ENCODE data around the gene OPCML.

The OPCML gene

DNA sequence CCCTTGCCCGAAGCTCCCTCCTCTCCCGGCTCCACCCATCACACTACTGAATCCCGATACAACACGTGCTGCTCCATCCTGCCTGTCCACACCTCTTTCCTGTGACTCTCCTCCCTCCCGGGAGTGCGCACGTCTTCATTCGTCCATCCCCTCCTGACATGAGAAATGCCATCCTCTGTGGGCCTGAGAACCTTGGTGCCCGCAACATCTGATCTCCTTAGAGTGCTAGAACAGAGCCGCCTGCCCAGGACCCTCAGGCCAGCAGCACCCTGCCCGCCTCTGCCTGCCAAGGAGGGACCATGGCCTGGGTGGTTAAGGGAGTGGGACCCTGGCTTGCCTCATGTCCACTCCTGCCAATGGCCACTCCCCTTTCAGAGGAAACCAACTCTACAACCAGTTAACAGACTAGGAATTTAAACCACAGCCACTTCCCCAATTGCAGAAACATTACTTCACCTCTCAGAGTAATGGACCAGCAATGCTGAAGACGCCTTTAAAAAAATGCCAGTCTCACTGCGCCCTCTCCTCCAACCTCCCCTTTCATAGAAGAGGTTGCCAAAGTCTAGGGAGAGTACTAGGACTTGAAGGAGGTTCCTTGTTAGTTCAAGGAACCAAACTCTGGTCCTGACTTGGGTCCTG, 466.3 kb downstream of the OPCML start:
- H3K4me1 ChIP-seq (ENCODE audit: low read depth, poor library complexity, severe bottlenecking) = no peaks in the 10 kb centered on the region
- H3K27ac ChIP-seq = no peak overlapping the region
- no peak overlapping the region for H2AFZ ChIP-seq (ENCODE audit: low read depth)
- H3K4me2 ChIP-seq = no peak overlapping the region
- H3K79me2 ChIP-seq (ENCODE audit: insufficient read depth, low read depth) = no peaks in the 10 kb centered on the region
- H3K27me3 ChIP-seq (ENCODE audit: insufficient read depth, low read depth) = no peaks in the 10 kb centered on the region
- H3K36me3 ChIP-seq (ENCODE audit: insufficient read depth) = no peaks in the 10 kb centered on the region
- no peak overlapping the region for H3K9ac ChIP-seq
- no peak overlapping the region for H3K4me3 ChIP-seq (IDR thresholded peaks at IDR 0.05; ENCODE audit: insufficient read depth, low read depth, low read length)
- no peaks in the 10 kb centered on the region for H4K20me1 ChIP-seq (ENCODE audit: insufficient read depth)
- TF ChIP-seq, protein P1, sequence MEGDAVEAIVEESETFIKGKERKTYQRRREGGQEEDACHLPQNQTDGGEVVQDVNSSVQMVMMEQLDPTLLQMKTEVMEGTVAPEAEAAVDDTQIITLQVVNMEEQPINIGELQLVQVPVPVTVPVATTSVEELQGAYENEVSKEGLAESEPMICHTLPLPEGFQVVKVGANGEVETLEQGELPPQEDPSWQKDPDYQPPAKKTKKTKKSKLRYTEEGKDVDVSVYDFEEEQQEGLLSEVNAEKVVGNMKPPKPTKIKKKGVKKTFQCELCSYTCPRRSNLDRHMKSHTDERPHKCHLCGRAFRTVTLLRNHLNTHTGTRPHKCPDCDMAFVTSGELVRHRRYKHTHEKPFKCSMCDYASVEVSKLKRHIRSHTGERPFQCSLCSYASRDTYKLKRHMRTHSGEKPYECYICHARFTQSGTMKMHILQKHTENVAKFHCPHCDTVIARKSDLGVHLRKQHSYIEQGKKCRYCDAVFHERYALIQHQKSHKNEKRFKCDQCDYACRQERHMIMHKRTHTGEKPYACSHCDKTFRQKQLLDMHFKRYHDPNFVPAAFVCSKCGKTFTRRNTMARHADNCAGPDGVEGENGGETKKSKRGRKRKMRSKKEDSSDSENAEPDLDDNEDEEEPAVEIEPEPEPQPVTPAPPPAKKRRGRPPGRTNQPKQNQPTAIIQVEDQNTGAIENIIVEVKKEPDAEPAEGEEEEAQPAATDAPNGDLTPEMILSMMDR (conservative IDR thresholded peaks at IDR 0.05; ENCODE audit: low read depth, low read length) = no peak

DNA sequence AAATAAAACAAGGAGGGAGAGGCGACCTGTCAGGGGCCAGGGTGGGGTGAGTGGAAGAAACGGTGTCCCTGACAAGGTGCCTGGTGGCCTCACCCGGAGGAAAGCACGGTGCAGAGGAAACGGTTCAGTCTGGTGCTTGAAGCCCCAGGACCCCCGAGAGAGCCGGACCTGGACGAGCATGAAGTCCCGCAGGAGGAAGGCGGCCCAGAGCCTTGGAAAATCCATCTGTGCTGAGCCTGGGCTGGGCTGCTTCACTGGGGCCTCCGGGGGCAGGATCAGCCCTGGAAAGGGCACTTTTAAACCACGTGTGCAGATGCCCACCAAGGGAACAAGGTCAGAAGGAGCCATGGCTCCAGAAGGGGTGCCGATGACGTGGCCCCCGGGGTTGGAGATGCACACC, 467.3 kb downstream of the OPCML start:
- Histone ChIP-seq H3K4me3 (IDR thresholded peaks at IDR 0.05; ENCODE audit: insufficient read depth, low read depth, low read length) (no peak overlapping the region), H3K4me2 (no peak overlapping the region), H3K27me3 (ENCODE audit: insufficient read depth, low read depth) (no peaks in the 10 kb centered on the region), H4K20me1 (ENCODE audit: insufficient read depth) (no peaks in the 10 kb centered on the region), H3K4me1 (ENCODE audit: low read depth, poor library complexity, severe bottlenecking) (no peaks in the 10 kb centered on the region), H3K36me3 (ENCODE audit: insufficient read depth) (no peaks in the 10 kb centered on the region), H2AFZ (ENCODE audit: low read depth) (no peak overlapping the region), H3K27ac (no peak overlapping the region), H3K9ac (no peak overlapping the region), H3K79me2 (ENCODE audit: insufficient read depth, low read depth) (no peaks in the 10 kb centered on the region)
- TF ChIP-seq, protein P1 (conservative IDR thresholded peaks at IDR 0.05; ENCODE audit: low read depth, low read length) = no peak

DNA sequence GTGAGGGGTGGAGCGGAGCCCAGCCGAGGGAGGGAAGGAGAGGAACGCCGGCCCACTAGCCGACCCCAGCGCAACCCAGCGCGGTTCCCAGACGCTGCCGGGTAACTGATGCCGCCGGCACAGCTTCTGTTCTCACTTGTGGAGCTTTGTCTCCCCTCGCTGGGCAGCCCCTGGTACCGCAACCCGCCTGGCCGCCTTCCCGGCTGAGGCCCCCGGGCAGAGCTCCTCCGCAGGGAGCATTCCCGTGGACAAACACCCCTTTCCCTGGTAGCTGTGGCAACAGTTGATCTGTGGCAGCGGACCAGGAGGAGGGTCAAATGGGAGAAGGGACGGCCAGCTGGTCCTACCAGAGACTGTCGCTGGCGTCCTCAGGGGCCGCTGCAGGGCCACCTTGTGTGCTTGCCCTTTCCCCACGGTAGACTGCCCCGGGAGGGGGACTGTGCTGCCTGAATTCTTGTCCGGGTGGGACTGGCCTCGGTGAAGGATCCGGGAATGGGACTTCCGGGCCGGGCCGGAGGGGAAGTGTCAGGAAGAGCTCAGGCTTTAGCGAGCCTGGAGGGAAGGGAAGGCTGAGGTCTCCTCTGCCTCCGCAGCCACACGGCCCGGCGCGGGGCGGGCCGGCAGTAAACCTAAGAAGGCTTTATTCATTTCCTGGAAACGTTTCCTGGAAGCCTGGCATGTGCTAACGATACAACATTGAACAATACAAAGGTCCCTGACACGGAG, 468.0 kb downstream of the OPCML start:
- Histone ChIP-seq H3K79me2 (ENCODE audit: insufficient read depth, low read depth) (no peaks in the 10 kb centered on the region), H2AFZ (ENCODE audit: low read depth) (peak overlapping the region; percentile 30; the same call in 1 of the 2 replicates), H3K27me3 (ENCODE audit: insufficient read depth, low read depth) (no peaks in the 10 kb centered on the region), H3K4me2 (no peak overlapping the region), H3K27ac (no peak overlapping the region), H3K4me3 (IDR thresholded peaks at IDR 0.05; ENCODE audit: insufficient read depth, low read depth, low read length) (no peak overlapping the region), H3K36me3 (ENCODE audit: insufficient read depth) (no peaks in the 10 kb centered on the region), H3K9ac (no peak overlapping the region), H3K4me1 (ENCODE audit: low read depth, poor library complexity, severe bottlenecking) (no peaks in the 10 kb centered on the region), H4K20me1 (ENCODE audit: insufficient read depth) (no peaks in the 10 kb centered on the region)
- TF ChIP-seq, protein P1 (conservative IDR thresholded peaks at IDR 0.05; ENCODE audit: low read depth, low read length) = peak; percentile 25; the same call in 1 of the 2 replicates

DNA sequence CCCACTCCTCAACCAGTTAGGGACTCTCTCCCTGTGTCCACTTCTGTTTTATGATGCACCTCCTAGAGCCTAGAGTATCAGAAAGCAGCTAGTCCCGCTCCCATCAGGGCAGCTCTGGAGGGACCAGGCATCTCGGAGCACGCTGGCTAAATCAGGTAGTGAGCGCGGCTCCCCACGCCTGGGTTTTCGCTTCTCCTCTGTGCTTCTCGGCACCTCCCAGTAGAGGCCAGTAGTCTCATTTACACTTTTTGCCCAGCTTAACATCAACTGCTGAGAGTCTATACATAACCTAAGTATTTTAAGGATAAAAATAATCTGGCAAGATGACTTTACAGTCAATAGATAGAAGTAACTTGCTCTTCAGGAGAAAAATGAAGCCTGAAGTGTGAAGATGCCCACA, 473.8 kb downstream of the OPCML start:
- H3K27me3 ChIP-seq (ENCODE audit: insufficient read depth, low read depth) = no peaks in the 10 kb centered on the region
- TF ChIP-seq, protein P1 (conservative IDR thresholded peaks at IDR 0.05; ENCODE audit: low read depth, low read length) = no peak
- H2AFZ ChIP-seq (ENCODE audit: low read depth) = no peak overlapping the region
- no peak overlapping the region for H3K4me2 ChIP-seq
- no peaks in the 10 kb centered on the region for H4K20me1 ChIP-seq (ENCODE audit: insufficient read depth)
- no peaks in the 10 kb centered on the region for H3K4me1 ChIP-seq (ENCODE audit: low read depth, poor library complexity, severe bottlenecking)
- H3K79me2 ChIP-seq (ENCODE audit: insufficient read depth, low read depth) = no peaks in the 10 kb centered on the region
- H3K4me3 ChIP-seq (IDR thresholded peaks at IDR 0.05; ENCODE audit: insufficient read depth, low read depth, low read length) = no peak overlapping the region
- H3K36me3 ChIP-seq (ENCODE audit: insufficient read depth) = no peaks in the 10 kb centered on the region
- no peak overlapping the region for H3K27ac ChIP-seq
- H3K9ac ChIP-seq = no peak overlapping the region

Data from KMS-11 (cell line).